HG02884 (cell line): ENCODE measurements around the gene GARIN1A.

Experiments used
- ATAC-seq: cut with Tn5 transposase; IDR thresholded peaks from one replicate; pipeline ENCODE4 v1.9.1; 2021; ENCODE audit warnings: mild to moderate bottlenecking, moderate library complexity; ENCODE audit not compliant: unreplicated experiment

Gene GARIN1A

GRCh38 chr7:128710481-128710880 is 38.4 kb downstream of the GARIN1A start:
- no peak for ATAC-seq

- ATAC-seq, result no peak
Observed at GRCh38 chr7:128713794-128714193, 41.7 kb downstream of the GARIN1A start.

GRCh38 chr7:128714701-128715495 is 42.8 kb downstream of the GARIN1A start:
- no peak for ATAC-seq

GRCh38 chr7:128718967-128719642 is 47.0 kb downstream of the GARIN1A start:
- no peak for ATAC-seq

- no peak for ATAC-seq
Observed at GRCh38 chr7:128721376-128721775, 49.3 kb downstream of the GARIN1A start.
